Head of caudate nucleus (tissue), 42 donors: ENCODE measurements around the gene TCEA2.
"Not testable (repeated sequence)": the region's sequence is repeated elsewhere in the genome, so short reads cannot be mapped to it uniquely, and the experiment has no call there.

Source experiments
- DNase-seq, 42 donors: peaks; one replicate each; pipeline versions ENCODE4 v3.0.0 to v3.0.0-alpha.2; 2020 to 2021; ENCODE audit warnings: mixed read lengths in 7 of 42
- intact Hi-C: fragments of 100-400 bp; cut with DNase I; formaldehyde crosslinking; loops from one replicate; pipeline ENCODE4 v1.15.0; 2022

TCEA2 gene

GRCh38 chr20:64112691-64113443, 49.9 kb downstream of the TCEA2 start:
- DNase-seq: peak in 15 of 42 donors; percentile 1 to 40 (median 6)
- intact Hi-C loops: no loop called here

GRCh38 chr20:64113444-64113775, 50.4 kb downstream of the TCEA2 start:
- DNase-seq: peak in 13 of 42 donors; percentile 1 to 38 (median 11)
- intact Hi-C loops: no loop called here

DNA sequence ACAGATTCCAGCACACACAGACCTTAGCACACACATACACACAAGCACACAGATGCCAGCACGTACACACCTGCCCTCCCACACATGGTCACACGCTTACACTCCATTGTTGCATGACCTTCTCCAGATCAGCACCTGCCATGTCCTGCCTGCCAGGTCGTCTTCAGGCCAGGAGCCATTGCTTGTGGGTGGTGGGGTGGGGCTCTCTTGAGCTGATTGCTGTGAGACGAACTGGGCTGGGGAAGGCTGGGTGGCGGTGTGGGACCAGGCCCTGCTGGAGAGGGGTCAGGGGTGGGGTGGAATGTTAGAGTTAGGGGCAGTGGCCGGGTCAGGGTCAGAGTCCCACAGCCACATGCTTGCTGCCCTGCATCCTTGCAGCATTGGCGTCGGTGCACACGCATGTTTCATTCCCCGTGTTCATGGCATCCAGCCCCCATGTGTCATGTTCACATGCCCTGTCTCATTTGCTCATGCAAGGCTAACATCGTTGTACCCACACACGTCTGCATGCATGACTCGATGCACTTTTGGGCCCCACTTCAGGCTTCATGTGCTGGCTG, 50.9 kb downstream of the TCEA2 start:
- DNase-seq: peak in 14 of 42 donors; percentile 0 to 38 (median 14)
- intact Hi-C loops: no loop called here

- peak in 12 of 42 donors; percentile 1 to 42 (median 10) for DNase-seq
- intact Hi-C loops: no loop called here
Measured at GRCh38 chr20:64114356-64114971, 51.5 kb downstream of the TCEA2 start.

DNA sequence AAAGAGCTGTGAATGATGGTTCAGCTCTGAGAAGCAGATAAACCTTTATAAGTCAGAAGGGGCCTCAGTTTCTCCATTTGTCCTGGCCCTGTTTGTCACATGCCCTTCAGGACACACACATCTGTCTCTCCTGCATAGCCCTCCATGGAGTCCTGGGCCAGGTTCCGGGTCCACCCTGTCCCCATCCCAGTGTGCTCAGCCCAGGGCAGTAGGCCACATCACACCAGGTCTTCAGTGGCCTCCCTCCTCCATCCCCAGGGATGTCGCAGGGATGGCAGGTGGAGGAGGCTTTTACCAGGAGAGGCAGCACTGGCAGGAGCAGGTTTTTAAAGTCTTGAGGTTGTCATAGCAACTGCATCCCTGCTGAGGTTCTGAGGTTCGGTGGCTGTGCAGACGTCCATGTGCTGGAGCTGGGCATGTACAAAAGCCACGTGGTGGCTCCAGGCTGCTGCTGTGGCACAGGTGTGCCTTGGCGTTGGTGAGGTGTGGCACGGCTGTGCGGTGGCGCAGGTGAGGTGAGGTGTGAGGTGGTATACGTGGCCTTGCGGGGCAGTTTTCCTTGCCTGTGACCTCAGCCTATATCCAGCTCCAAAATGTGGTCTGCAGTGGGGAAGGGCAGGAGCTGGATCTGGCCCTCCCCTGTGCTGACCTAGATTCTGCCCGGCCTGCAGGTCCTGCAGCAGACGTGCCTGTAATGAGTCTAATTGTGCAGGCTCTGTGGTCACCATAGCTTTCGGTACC, 52.3 kb downstream of the TCEA2 start:
- peak in 34 of 42 donors; percentile 35 to 87 (median 56) for DNase-seq
- intact Hi-C loops: no loop called here

DNA sequence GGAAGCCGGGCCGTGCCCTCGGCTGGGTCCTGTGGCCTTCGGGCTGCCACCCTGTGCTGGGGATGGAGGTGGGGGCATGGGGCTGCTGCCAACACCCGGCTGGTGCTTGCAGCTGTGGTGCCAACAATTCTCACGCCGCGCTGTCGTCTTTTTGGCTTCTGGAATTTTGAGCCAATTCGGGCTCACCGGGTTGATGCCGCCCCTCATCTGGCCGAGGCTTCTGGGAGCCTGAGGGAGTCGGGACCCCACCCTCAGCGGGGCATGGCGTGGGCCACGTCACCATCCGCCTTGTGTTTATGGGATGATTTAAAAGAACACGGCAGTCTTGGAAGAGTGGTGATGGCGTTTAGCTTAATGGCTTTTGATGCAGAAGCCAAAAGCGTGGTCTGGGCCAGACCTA, 53.0 kb downstream of the TCEA2 start:
- intact Hi-C loops: no loop called here
- peak in 14 of 42 donors; percentile 1 to 44 (median 16) for DNase-seq

DNA sequence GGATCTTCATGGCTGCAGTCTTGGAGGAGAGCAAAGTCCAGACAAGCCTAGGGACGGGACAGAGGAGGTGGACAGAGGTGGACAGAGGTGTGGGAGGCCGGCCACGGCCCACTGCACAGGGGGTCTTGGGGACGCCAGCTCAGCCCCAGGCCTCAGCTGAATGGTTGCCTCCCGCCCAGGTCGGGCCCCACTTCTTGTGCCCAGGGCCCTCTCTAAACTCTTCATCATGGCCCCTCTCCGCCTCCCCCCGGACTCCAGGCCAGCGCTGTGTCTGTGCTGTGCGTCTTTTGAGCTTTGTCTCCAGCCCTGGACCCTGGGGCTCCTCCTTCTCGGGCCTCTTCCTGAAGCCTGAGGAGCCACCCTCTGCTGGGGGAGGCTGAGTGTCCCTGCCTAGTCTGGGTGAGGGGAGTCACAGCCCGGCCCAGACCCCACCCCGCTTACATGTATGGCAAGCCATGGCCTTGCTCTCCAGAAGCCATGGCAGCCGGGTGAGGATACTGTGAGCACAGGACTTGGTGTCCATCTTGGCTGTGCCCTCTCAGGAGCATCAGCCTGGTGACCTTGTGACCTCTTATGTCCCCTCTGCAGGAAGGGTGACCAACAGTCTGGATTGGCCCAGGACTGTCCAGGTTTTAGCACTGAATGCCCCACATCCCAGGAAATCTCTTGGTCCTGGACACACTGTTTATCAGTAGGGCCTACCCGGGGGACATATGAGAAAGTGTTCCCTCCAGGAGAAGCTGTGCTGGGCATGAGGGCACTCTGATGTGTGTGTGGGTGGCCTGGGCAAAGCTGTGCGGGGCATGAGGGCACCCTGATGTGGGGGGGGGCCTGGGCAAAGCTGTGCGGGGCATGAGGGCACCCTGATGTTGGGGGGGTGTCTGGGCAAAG, 53.8 kb downstream of the TCEA2 start:
- peak in 11 of 42 donors; percentile 0 to 29 (median 11) for DNase-seq
- intact Hi-C loops: no loop called here

DNA sequence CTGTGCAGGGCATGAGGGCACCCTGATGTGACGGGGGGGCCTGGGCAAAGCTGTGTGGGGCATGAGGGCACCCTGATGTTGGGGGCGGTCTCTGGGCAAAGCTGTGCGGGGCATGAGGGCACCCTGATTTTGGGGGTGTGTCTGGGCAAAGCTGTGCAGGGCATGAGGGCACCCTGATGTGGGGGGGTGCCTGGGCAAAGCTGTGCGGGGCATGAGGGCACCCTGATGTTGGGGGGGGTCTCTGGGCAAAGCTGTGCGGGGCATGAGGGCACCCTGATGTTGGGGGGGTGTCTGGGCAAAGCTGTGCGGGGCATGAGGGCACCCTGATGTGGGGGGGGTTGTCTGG, 54.4 kb downstream of the TCEA2 start:
- intact Hi-C loops, DNase-seq: not testable (repeated sequence)

DNA sequence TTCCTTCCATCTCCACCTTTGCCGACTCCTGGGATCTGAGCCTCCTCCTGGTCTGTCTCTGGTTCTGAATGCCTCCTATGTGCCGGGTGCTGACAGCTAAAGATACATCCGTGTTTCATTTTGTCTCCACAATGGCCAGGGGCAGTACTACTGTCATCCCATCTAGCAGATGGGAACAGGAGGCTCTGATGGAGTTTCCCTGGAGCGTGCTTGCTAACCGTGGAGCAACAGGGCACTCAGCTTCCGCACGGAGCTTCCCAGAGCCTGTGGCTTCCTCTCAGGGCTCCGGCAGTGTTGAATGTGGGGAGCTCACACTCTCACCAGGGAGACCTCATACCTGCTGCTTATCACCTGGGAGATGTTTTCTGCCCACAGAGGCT, 56.3 kb downstream of the TCEA2 start:
- intact Hi-C loops: no loop called here

GRCh38 chr20:64119681-64120341, 56.8 kb downstream of the TCEA2 start:
- peak in 11 of 42 donors; percentile 10 to 43 (median 22) for DNase-seq
- intact Hi-C loops: no loop called here

More for the DNA sequence above, 56.3 kb downstream of the TCEA2 start:
- peak in 5 of 42 donors; percentile 4 to 19 (median 8) for DNase-seq

- intact Hi-C loops: no loop called here
- peak in 2 of 42 donors; percentile 3 to 32 for DNase-seq
Measured at GRCh38 chr20:64121586-64121985, 58.6 kb downstream of the TCEA2 start.
